Adipose tissue (tissue), 3 donors: ENCODE measurements around the gene OR2T10. TPM values are rescaled to one million over a fixed set of nuclear protein-coding genes. Genes with fewer than 3 reads are reported as not detected.

ENCODE experiments used
- polyA plus RNA-seq, 3 donors: library from polyadenylated mRNA; stranded (reverse); fragments of 200-250 nt; gene quantifications; one replicate each; pipeline ENCODE4 v1.2.3, GENCODE V29; 2013
- donor health status: healthy with polysubstance abuse.
- donor health status: Bipolar disorder and iron deficiency.
- donor health status: healthy.

OR2T10 gene
- polyA plus RNA-seq, 3 donors = not detected

Other genes starting within 250 kb of the OR2T10 start
- gene OR14C36, start 248.9 kb downstream of the OR2T10 start, polyA plus RNA-seq = not detected
- not detected for gene OR2T4, start 236.0 kb downstream of the OR2T10 start, polyA plus RNA-seq
- gene OR2T6, start 222.0 kb downstream of the OR2T10 start, polyA plus RNA-seq = not detected
- not detected for gene OR2T1, start 194.7 kb downstream of the OR2T10 start, polyA plus RNA-seq
- not detected for gene OR2T2, start 152.1 kb downstream of the OR2T10 start, polyA plus RNA-seq
- not detected for gene OR2T3, start 124.3 kb downstream of the OR2T10 start, polyA plus RNA-seq
- gene OR2T5, start 109.1 kb downstream of the OR2T10 start, polyA plus RNA-seq = not detected
- gene OR2G6, start 89.6 kb downstream of the OR2T10 start, polyA plus RNA-seq = not detected
- gene OR2T29, start 34.9 kb downstream of the OR2T10 start, polyA plus RNA-seq = not detected
- gene OR2T34, start 22.9 kb downstream of the OR2T10 start, polyA plus RNA-seq = not detected
- gene OR2T11, start 37.4 kb upstream of the OR2T10 start, polyA plus RNA-seq = not detected
- gene OR2T35, start 47.6 kb upstream of the OR2T10 start, polyA plus RNA-seq = not detected
- gene OR2T27, start 57.8 kb upstream of the OR2T10 start, polyA plus RNA-seq = not detected
- gene OR14I1, start 105.1 kb upstream of the OR2T10 start, polyA plus RNA-seq = not detected
- gene LYPD8, start 158.1 kb upstream of the OR2T10 start, polyA plus RNA-seq = under 1 TPM in 1 of 3 donors, not detected in 2; 0.22 TPM
- 10 to 100 TPM in 2 of 3 donors, 1 to 10 TPM in 1; 6.8 to 16.1 (median 12.4) TPM for gene SH3BP5L, start 228.2 kb upstream of the OR2T10 start, polyA plus RNA-seq
- 10 to 100 TPM in 2 of 3 donors, 1 to 10 TPM in 1; 9.2 to 18.3 (median 12.7) TPM for gene ZNF672, start 240.5 kb upstream of the OR2T10 start, polyA plus RNA-seq